Measurements from ENCODE around the gene ADAMTSL4. TPM values are rescaled to one million over a fixed set of nuclear protein-coding genes. Genes with fewer than 3 reads are reported as not detected.

Gene ADAMTSL4
- total and polyA plus RNA-seq, 9 of the 15 experiments (the other 6 are each of a cell fraction or from before 2014, with no cell fraction given): 12.7 to 212 (median 35.6) TPM

- TF ChIP-seq RNF219 (CRISPR knock-in tag; IDR thresholded peaks at IDR 0.05) (no peak), MLX (CRISPR knock-in tag; conservative IDR thresholded peaks at IDR 0.05) (no peak), CREB3 (tag; conservative IDR thresholded peaks at IDR 0.05; ENCODE audit: low read depth) (no peak), CHD2 (IDR thresholded peaks at IDR 0.05; ENCODE audit: low read depth, low read length) (0 out of 2 replicates have a peak, but pooled peaks have one; percentile 23), NBN (IDR thresholded peaks at IDR 0.05; ENCODE audit: low read depth) (no peak), ZNF76 (CRISPR knock-in tag; IDR thresholded peaks at IDR 0.05; ENCODE audit: borderline replicate concordance) (peak; percentile 79; the same call in 1 of the 2 replicates), HCFC1 (IDR thresholded peaks at IDR 0.05; ENCODE audit: low read depth, low read length) (no peak), RBM25 (IDR thresholded peaks at IDR 0.05; ENCODE audit: low read depth, low read length, severe bottlenecking) (no peak), ZC3H11A (IDR thresholded peaks at IDR 0.05; ENCODE audit: low read depth, low read length) (no peak), RB1 (IDR thresholded peaks at IDR 0.05; ENCODE audit: low read depth) (0 out of 2 replicates have a peak, but pooled peaks have one; percentile 39), TCF7L2 (IDR thresholded peaks at IDR 0.05; ENCODE audit: low read depth, low read length) (no peak), CCAR2 (IDR thresholded peaks at IDR 0.05; ENCODE audit: low read depth, low read length) (no peak), THAP12 (CRISPR knock-in tag; IDR thresholded peaks at IDR 0.05) (peak; percentile 45; the same call in 1 of the 2 replicates), ZNF239 (CRISPR knock-in tag; IDR thresholded peaks at IDR 0.05) (no peak), EZH2 (IDR thresholded peaks at IDR 0.05; ENCODE audit: borderline replicate concordance, low read depth, low read length) (no peak), ZHX1 (conservative IDR thresholded peaks at IDR 0.05; ENCODE audit: low read length) (no peak), ELF2 (CRISPR knock-in tag; IDR thresholded peaks at IDR 0.05) (no peak), U2AF2 (optimal IDR thresholded peaks at IDR 0.05; ENCODE audit: low read depth, low read length) (no peak)
These were observed at the start of gene ADAMTSL4 (continued) for GRCh38 chr1:150548632-150549495.

All from K562 (cell line).